Measurements from ENCODE around the gene LYZ.

- TF ChIP-seq POLR2A (IDR thresholded peaks at IDR 0.05) (no peak), CTCF (IDR thresholded peaks at IDR 0.05) (no peak)
These were observed 14.0 kb upstream of the LYZ start for GRCh38 chr12:69334158-69334557.

All from esophagus squamous epithelium (tissue), 4 donors.